A204.1 (cell line): ENCODE data around the gene TAF3.

Source experiments
- FAIRE-seq: peaks from 2 replicates; lab custom pipeline; 2012; peaks lifted over from hg19 to GRCh38; lab: Jason Lieb, UNC

Gene TAF3

DNA sequence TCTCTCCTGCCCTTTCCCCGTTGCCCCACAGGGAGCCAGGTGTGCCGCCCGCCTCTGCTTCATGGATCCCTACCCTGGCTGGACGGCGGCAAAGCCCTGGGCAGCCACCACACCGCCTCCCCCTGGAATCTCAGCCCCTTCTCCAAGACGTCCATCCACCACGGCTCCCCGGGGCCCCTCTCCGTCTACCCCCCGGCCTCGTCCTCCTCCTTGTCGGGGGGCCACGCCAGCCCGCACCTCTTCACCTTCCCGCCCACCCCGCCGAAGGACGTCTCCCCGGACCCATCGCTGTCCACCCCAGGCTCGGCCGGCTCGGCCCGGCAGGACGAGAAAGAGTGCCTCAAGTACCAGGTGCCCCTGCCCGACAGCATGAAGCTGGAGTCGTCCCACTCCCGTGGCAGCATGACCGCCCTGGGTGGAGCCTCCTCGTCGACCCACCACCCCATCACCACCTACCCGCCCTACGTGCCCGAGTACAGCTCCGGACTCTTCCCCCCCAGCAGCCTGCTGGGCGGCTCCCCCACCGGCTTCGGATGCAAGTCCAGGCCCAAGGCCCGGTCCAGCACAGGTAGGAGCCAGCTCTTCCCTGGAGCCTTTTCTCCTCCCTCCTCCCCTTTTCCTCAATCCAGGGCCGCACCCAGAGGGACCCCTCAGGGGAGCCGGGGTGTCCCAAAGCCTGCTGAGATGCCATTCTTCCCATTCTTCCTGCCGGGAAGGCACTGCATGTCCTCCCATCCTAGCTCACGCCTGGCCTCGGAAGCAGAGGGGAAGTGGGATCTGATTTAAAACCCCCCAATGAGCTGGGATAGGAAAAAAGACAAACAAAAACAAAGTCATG is 240.2 kb downstream of the TAF3 start:
- no peak for FAIRE-seq

DNA sequence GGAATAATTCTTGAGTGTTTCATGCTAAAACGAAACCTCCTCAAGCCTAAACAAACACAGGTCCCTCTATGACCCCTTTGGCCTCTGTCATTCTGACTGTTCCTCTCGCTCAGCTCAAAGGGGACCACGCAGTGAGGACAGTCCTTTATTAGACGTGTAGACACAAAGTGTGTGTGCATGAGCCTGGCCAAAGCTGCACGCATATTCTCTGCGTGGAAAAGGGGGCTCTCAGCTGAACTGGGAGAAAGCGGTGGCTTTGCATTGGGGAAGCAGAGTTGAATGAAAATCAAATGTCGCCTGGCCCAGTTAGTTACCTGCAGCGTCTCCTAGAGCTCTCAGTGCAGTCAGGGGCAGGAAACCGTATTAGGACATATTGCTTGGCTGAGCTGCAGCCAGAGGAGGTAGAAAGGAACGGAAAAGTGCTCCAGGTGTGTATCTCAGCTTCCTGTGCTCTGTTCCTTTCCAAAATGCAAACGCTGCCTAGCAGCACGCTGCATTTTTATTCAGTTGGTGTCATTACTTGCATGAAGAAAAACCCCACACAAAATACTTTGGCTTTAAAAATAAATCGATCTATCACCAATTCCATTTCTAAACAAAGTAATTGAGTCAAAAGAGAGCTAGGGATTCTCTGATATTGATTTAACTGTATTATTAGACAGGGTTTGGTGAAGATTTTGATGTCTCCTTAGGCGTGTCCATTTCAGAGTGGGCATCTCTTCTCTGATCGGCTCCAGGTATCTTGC is 241.1 kb downstream of the TAF3 start:
- no peak for FAIRE-seq

DNA sequence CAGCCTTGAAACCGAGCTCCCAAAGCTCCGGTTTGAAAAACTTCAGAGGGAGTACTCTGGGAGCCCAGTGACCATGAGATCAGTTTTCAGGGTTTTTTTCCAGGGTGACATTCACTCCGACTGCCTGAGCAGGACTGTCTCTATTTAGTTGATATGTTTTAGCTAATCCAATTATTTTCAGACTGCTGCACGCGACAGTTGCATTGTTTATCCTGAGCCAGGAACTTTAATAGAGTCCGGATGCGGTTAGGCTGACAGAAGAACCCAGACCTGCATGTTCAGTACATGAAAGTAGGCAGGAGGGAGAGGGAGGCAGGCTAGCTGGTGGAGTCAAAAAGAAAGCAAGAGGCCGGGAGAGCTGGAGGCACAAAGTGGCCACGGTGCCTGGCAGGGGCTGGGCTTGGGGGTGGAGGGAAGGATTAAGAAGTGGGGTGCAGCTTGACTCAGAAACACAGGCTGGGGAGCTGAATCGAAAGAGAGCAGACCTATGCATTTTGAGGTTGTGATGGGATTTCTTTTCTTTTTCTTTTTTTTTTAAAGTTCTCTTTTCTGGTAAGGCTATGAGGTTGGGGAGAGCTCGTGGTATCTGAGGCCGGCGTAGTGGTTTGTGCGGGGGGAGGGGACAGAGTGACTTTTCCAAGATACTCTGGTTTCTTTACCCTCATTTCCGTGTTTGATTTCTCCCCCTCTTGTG is 241.9 kb downstream of the TAF3 start:
- no peak for FAIRE-seq

DNA sequence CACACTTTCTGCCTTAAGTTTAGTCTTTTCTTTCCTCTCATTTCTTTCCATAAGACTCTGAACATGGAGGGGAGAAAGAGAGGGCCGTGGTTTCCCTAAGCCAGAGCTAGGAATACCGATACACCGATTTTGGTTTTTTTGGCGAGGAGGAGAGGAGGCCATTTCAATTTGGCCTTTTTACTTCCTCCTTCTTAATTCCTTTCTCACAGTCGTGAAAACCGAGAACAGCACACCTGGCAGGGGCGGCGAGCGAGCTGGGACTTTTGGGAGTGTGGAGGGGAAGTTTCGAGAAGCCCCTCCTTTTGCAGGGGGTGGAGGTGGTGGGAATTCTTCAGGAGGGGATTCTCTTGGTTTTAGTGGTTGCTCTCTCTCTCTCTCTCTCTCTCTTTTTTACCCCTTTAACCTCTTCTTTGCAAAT is 242.4 kb downstream of the TAF3 start:
- FAIRE-seq, result no peak

DNA sequence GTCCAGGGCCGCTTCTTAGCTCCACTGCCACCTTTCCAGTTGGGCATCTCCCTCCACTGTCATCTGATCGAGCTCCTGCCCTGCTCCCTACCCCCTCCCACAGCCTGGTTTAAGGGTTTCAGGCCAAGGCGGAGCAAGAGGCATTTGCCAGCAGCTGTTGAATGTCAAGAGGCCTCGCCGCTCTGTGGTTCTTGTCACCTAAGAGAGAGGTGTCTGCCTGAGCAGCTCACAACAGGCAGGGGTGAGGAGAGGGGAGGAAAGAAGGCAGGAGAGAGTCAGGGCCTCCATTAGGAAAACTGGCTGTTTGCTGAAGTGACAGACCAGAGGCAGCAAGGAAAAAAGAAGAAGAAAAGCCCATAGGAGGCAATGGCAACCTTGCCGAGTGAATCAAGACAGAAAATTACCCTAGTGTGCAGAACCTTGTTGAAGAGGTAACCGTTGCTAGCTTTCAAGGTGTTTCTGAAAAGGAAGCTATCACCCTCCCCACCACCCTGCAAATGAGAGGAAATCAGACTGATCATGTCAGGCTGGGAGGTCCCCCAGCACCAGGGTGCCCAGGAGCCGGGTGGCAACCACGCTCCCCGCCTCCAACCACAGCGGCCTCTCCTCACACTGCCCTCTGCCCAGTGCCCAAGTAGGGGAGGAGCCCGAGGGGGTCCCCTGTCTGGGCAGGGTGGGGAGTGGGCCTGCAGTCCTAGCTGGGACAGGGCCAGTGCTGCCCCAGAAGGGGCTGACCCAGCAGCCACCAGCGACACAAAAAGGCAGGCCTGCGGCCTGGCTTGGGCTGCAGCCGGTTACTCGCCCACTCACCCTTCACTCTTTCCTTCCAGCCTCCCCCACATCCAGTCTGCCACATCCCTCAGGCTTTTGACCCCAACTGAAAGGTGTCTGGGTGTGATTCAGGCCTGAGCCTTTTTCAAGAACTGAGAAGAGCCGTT is 243.2 kb downstream of the TAF3 start:
- FAIRE-seq, result no peak

DNA sequence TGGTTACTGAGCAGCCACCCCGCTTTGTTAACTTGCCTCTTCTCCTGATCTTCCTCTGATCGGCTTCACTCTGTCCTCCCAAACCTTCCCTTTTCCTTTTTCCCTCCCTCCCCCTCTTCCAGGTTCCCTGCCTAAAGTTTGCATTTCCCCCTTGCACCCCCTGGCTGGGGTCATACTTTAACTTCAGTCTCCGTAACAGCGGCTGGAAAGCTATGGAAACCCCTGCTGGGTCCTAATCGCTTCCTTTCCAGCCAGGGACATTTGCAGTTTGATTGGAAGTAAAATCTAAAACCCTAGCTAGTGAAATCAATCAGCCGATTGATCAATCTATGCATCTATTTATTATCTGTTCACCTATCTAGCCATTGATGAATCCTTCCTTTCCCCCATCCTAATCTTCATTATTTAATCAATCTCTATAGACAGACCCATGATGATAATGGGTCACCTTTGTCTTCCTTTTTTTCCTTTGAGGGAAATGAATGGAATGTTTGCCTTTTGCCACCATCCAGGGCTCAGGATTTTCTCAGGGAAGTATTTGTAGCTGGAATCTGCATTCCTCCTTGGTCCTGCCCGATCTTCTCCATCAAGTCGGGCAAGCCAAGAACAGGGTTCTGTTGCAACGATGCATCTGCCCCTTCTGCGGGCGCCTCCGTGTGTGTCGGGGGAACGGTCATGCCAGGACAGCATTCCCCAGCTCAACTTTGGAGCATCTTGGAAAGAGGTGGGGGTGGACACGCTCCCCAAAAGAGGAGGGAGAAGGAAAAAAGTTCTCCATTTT is 245.0 kb downstream of the TAF3 start:
- no peak for FAIRE-seq

DNA sequence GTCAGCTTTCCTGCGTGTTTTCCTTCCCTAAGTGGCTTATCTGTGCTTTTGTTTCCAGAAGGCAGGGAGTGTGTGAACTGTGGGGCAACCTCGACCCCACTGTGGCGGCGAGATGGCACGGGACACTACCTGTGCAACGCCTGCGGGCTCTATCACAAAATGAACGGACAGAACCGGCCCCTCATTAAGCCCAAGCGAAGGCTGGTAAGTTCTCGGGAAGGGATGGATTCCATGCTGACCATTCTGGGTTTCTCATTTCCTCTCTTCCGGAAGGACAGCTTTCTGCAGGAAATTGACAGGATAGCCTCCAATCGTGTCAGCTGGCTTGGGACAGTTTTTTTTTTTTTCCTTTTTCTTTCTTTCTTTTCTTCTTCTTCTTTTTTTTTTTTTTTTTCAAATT is 245.6 kb downstream of the TAF3 start:
- no peak for FAIRE-seq

DNA sequence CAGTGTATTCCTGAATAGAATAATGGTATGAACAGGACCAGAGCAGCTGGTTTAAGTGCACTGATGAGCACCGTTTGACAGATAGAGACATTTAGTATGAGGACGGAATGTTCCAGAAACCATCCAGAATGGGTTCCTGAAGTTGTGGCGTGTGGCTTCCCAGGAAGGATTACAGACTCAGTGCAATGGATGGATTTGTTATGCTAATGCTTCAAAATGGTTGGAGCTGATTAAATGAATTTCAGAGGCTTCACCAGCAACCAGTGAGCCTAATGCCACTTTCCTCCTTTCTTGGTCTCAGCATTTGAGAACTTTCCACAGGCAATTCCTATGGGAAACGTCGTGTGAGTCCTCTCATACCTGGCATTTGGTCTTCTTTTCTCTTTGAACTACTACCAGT is 246.1 kb downstream of the TAF3 start:
- no peak for FAIRE-seq

DNA sequence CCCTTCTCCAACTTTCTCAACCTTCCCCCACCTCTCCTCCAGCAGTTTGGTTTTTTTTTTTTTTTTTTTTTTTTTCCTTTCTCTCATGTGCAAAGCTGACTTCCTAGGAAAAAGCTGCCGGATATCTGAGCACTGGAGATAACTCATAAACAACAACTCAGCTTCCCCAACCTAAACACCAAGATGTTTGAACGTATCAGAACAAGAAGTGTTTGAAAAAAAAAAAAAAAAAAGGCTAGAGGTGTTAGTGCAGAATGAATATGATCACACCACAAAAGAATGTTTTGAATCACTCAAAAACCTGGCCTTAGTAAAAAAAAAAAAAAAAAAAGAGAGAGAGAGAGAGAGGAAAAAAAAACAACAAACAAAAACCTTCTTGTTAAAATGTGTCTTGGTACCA is 247.3 kb downstream of the TAF3 start:
- FAIRE-seq, result no peak

DNA sequence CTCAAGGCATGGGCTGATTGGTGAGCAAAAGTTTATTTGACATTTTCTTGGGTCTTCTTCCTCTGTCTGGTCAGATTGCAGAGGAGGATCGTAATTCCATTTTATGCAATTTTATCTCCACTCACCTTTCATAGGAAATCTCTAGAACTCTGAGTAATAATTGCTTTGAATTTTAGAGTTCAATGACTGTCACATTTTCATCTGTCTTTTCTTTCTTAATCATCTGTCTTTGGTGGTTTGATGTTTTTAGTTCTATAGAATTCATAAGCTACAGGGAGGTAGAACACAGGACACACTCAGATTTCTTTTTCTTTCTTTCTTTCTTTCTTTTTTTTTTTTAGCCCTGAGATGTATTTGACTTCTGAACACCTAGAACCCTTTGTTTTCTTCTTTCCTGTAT is 247.8 kb downstream of the TAF3 start:
- FAIRE-seq, result no peak
